HG03066 (cell line): ENCODE results near the gene TTC34.

Source experiments
- ATAC-seq: cut with Tn5 transposase; IDR thresholded peaks from one replicate; pipeline ENCODE4 v1.9.1; 2021; ENCODE audit warnings: low read depth; ENCODE audit not compliant: unreplicated experiment

The TTC34 gene

DNA sequence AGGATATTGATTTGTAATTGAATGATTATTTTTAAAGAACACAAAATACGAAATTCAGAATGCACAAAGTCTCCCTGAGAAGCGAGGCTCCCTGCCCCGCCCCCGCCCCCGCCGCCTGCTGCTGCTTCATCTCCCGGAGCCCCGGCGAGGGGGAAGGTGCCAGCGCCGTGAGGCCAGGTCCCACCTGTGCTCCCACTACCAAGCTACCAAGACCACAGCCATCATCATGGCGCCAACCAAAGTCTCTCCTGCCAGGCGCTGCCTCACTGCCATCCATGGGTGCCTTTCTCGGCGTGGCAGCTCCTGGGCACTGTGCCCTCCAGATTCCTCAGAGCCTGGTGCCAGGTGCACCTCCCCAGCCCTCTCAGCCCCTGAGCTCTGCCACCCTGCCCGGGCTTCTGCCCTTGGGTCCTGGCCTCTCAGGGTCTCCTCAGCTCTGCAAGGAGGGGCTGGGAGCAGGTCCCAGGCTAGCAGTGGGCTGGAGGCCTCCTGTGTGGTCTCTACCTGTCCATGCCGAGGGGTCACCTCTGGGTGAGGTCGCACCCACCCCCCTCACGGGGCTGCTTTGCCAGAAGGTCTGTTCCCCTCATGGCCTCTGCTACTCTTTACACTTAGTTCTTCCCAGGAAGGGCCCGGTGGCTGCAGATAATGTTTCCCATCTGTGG lies 29.4 kb upstream of the TTC34 start:
- no peak for ATAC-seq

DNA sequence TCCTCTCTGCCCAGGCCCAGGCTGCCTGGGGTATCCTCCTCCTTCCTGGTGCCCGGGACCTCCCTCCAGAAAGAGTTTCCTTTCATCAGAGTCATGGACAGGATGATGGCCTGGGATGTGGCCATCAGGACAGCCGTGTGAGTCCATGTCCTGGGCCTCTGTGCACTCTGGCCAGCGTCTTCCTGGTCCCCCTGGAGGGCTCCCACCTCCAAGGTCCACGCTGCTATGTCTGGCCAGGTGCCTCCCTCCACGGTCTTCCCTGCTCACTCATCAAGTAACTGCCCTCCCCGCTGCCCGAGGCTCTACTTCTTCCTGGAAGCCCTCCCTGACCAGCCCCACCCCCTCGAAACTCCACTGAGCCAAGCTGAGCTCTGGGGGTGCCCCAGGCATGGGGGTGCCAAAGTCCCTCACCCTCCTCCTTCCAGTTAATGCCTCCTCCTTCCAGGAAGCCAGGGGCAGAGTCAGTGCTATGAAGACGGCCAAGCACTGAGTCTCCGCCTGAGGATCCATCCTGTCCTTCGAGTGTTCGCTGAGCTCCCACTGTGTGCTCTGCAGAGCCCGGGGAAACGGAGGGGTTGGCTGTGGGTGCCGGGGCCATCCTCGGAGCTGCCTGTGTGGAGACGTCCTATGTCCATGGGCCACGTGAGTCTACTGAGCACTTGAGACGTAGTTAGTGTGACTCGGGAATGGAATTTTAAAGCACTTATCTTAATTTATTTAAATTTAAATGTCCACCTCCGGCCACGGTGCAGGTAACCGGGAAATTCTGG lies 28.5 kb upstream of the TTC34 start:
- no peak for ATAC-seq

DNA sequence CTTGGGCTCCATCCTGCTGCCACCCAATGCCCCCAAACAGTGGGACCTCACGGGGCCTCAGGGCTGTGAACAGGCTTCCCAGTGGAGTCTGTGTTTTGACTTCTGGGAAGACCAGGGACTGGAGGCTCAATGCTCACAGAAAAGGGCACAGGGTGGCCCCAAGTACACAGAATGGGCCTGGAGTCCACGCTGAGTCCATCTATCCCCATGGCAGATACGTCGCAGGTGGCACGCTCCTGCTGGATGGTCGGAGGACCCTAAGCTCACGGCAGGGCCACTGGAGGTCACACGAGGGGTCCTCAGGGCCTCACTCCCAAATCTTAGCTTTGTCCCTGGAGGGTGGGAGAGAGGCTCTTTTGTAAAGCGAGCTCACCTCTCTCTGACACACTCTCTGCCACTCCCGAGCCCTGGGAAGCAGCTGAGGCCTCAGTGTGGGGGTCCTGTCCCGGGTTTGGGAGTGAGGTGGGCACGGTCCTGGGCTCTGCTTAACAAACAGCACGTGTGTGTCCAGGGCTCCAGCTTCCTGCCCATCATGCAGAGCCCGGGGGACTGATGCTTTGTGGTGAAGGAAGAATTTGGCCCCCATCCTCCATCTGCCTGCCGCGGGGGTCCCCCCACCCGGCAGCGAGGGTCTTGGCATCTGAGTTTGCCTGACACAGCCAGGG lies 27.2 kb upstream of the TTC34 start:
- no peak for ATAC-seq

DNA sequence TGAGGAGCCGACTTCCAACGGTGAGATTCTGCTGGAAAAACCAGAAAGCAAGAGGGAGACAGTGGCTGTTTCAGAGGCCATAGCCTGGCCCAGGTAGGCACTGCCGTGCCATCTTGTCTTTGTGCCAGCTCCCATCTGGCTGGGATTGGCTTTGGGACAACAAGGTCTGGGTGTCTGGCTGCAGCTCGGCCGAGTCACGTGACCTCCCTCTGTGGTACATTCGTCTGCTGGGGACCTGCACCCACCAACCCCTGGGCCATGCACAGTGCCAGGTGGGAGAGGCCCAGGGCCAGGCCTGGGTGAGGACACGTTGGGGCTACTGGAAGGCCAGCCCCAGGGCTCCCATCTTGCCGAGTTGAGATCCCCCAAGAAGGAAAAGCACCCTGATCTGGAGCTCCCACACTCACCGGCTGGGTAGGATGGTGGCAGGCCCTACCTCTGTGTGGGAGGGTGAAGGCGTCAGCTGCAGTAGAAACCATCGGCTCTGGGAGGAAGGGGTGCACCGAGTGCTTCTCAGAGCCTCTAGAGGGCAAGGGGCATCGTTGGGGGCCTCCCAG lies 25.3 kb upstream of the TTC34 start:
- no peak for ATAC-seq

DNA sequence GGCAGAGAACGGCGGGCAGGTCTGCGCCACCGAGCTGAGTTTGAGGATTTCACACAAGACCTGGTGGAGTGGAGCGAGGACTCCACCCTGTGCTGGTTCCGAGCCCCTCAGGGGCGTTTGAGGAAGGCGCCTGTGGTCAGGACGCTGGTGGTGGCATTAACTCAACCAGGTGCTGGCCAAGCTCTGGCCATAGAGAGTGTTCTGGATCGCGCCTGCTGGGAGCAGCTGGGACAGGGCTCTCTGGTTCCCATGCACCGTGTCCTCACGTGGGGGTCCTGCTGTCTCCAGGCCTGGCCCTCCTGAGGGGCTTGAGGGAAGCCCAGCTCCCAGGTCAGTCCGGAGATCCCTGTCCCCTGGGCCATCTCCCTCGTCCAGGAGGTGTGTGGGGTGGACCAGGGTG lies 24.8 kb upstream of the TTC34 start:
- ATAC-seq: no peak

DNA sequence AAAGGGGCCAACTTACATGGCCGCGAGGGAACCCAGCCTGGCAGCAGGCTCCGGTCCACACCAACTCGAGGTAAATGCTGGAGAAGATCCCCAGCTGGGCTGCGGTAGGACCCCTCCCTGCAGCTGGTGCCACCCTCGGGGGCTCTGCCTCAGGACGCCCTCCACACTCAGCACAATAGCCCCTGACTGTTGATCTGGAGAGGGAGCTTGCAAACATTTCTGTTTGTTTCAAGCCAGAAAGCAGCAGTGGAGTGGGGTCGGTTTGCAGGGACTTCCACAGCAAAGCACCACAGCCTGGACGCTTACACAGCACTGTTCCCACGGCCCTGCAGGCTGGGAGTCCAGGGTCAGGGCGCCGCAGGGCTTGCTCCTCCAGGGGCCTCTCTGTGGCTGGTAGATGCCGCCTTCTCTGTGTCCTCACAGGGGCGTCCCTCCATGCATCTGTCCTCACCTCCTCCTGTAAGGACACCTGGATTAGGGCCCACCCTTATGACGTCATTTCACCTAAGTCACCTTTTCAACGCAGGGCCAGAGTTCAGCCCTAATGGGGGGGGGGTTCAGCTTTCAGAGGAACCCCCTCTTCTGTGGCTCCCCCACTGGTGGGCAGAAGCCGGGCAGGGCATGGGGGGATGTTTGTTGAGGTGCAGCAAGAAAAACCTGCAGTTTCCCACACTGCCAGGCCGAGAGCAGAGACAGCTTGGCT lies 24.1 kb upstream of the TTC34 start:
- no peak for ATAC-seq

DNA sequence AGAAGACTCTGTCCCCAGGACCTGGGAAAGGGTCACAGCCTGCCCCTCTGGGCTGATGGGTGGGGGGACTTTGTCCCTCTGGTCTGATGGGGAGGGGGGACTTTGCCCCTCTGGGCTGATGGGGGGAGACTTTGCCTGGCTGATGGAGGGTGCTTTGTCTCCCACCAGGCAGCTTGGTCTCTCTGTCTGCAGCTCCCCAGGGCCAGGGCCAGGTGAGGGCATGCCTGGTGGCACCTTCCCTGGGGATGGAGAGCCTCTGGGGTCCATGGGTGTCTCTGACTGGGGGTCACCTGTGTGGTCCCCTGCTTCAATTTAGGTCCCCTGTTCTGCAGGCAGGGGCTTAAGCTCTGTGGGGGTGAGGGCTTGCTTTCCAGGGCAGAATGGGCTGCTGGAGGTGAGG lies 23.5 kb upstream of the TTC34 start:
- no peak for ATAC-seq

DNA sequence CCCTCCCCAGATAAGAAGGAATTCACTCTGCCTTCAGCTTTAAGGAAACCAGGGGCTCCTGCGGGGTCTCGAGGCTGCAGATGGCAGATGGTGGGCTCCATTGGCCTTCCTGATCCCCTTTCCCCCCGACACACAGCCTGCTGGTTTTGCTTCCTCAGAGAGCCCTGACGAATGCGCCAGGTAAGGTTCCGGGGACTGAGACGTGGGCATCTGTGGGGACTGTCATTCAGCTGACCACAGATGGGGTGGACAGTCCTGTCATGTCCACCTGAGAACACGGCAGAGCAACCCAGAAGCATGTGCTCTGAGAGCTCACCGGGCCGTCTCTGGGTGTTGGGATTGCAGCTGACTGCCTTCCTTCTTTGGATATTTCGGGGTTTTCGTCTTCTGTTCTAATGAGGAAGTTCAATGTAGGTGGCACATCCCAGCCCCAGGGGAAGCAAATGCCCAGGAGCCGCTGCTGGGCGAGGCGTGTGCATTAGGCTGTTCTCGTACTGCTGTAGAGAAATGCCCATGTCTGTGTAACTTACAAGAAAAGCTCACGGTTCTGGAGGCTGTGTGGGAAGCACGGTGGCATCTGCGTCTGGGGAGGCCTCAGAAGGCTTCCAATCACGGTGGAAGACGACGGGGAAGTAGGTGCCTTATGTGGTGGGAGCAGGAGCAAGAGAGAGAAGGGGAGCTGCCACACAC lies 22.6 kb upstream of the TTC34 start:
- no peak for ATAC-seq

DNA sequence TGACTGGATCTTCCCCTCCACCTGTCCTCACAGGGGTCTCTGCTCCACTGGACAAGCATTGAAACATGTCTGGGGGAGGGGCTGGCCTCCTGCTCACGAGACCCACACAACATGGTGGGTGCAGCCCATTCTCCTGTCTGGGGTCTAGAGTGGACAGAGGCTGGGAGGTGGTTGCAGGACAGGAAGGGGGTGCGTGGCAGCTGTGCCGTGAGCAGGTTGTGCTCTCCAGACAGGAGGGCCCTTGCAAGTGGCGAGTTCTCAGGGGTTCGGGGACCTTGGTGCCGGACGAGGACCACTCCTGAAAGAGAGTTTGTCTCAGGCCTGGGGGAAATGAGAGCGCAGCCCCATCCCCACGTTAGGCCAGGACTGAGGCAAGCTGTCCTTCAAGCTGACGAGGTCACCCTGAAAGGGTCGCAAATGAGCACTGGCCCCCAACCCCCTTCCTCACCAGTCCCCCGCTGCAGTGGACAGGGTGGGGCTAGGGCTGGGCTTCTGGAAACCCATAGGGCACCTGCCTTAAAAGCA lies 21.2 kb upstream of the TTC34 start:
- no peak for ATAC-seq

DNA sequence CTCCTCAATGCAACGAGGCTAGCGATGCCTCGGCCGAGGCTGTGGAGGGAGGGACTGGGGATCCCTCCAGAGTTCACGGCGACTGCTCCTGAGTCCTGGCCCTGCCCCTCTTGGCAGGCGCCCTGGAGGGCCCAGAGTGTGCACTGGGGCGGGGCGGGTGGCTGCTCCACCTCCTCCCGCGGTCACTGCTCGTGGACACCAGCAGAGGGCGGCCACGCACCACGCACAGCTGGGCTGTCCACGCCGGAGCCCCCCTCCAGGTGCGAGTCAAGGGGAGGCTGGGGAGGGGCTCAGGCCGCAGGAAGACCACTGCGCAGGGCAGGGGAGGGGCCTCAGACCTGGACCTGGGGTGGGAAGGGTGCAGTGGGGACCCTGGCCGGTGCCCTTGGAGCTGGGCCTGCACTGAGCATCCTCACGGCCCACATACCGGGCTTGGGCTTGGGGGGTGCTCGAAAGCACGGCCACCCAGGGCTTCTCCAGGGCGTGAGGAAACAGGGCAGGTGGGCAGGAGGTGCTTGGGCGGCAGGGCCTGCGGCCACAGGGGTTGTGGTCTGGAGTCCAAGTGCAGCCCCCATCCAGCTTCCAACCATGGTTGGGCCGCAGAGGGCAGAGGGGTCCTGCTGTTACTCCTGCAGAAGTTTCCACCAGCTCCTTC lies 20.6 kb upstream of the TTC34 start:
- ATAC-seq: no peak

DNA sequence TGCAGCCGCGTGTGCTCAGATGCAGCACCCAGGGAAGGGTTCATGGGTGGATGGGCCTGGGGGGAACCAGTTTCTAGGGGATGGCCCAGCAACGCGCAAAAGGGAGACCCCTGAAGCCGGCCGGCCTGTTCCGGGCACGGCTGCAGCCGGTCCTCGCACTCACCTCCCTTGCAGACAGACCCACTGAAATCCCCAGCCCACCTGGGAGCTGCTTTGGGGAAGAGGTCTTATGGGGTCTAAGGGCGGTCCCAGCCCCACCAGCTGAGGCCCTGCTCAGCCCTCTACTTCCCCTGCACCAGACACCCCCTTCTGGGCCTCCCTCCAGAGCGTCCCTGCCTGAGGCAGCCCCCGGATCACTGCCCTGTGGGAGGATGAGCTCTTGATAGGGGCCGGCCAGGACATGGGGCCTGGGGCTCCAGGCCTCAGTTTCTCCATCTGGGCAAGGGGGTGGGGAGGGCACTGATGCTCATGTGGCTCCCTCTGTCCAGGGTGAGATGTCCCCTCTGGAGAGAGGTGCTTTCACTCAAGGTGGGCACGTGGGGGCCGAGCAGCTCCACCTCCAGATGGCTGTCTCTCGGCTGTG lies 20.0 kb upstream of the TTC34 start:
- ATAC-seq: no peak

DNA sequence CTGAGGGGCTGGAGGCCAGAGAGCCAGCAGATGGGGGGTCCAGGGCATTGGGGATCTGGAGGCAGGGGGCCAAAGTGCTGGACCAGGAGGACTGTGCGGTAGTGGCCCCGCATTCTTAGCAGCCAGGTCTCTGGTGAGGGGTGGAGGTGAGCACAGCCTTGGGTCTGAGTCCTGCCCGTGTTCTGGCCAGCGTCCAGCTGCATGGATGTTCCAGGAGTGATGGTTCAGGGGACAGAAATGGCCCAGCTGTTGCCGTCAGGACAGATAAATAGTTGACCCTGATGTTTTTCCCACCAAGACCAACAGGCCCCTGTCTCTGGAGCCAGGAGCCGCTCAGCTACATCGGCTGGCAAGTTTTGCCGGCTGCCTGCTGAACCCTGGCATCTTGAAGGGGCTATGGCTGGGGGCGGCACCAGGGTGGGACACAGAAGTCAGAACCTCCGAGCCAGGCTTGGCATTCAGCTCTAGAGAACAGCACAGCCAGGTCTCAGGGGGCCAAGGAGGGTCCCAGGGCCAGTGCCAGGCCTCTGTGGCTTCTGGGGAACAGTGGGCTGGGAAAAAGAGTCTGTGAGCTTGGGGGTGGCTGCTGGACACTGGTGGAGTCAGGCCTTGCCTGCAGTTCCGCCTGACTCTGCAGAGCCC lies 19.4 kb upstream of the TTC34 start:
- no peak for ATAC-seq

DNA sequence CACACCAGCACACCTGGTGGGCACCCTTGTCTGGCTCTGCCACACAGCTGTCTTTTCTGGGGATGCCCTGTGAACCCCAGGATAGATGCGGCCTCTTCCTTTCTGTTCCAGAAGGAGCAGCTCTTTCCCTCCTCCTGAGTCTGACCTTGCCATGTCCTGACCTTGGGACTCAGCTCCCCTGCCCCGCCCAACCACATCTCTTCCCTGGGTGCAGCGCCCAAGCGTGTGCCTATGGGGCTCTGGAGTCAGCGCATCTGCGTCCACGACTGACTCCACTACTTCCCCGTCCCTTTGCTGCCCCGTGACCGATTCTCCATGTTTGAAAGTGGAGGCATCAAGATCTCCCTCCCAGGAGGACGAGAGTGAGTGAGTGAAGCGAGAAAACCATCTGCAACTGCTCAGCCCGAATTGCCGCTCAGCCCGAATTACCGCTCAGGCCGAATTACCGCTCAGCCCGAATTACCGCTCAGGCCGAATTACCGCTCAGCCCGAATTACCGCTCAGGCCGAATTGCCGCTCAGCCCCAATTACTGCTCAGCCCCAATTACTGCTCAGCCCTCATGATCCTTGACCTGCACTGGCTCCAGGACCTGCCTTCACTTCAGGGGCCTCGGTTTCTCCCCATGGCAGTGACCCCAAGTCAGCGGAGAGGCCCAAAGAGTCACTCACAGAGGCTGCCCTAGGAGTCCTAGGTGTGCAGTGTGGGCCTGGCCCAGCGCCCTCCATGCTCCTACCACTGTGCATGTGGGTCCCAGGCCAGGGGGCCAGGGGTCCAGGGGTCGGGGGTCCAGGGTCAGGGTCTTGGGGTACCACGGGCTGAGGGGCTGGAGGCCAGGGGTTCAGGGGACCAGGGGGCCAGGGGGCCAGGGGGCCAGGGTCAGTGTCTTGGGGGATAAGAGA lies 18.6 kb upstream of the TTC34 start:
- no peak for ATAC-seq

DNA sequence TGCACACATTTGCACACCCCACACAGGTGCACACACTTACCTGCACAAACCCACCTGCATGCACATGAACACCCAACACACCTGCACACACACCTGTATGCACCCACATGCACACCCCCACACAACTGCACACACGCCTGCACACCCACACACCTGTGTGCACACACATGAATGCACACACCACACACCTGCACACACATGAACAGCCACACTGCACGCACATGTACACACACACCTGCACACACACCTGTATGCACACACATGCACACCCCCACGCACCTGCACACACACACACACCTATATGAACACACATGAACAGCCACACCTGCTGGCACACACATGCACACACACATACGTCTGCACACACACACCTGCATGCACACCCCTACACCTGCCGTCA lies 17.9 kb upstream of the TTC34 start:
- ATAC-seq: no peak

DNA sequence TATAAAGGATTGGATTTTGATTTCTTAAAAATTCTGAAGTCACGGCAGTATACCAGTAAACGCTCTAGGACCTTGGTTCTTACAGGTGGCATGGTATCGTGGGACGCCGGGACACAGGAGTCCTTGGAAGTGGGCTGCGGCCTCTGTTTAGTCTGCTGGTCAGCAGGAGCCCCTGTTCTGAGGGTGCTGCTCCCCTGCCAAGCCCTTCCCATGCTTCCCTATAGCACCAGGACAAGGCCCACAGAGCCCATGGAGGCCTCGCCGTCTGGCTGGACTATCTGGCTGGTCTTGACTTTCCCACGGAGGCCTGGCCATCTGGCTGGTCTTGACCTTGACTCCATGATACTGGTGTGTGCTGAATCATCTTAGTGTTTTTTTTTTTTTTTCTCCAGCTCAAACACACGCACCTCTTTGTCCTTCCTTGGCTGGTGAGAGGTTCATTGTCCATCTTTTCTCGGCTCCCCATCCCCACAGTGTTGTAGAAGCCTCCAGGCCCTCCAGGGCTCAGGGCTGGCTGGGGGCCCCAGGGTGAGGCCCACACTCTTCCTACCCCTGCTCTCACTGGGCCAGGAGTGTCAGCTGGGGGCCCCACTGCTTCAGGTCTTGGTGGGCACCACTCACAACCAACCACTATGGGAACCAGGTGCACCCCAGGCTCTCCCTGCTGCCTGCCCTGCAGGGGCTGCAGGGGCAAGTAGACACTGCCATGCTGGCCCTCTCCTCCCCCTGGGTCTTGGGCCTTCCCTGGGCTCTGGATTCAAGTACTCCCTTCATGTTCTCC lies 16.5 kb upstream of the TTC34 start:
- no peak for ATAC-seq

DNA sequence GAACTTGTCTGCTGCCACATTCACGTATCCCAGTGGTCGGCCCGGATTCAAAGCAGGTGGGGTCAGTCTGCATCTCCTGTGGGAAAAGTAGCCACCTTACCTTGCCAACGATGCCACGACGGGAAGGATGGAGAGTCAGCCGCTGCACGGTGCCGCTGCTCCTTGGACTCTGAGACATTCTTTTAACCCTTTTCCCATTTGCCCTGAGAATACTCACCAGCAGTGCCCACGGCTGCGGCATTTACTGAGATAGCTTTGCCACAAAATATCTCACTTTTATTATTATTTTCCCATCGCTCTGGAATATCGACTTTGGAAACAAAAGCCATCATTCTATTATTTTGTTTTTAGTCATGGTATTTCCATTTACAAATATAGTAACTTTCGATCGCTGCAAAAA lies 15.3 kb upstream of the TTC34 start:
- no peak for ATAC-seq

DNA sequence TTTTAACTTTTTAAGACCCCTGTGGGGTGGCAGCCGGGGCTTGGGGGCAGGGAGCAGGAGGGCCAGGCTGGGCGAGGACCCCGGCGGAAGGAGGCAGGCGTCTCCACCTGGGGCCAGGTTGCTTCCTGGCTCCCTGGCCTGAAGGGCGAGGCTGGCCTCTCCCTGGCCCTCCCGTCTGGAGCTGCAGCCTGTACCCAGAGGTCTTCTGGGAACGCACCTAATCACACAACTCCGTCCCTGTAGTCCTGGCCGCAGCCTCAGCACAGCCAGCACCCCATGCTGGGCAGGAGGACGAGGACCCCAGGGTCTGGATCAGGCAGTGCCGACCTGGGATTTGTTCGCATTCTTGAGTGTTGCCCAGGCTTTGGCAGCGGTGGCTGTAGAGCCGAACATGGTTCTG lies 14.1 kb upstream of the TTC34 start:
- no peak for ATAC-seq
